HCT116 (cell line): ENCODE data around the gene ZDBF2. TPM values are rescaled to one million over a fixed set of nuclear protein-coding genes. Genes with fewer than 3 reads are reported as not detected.

Experiments used
- ATAC-seq: fragments of 200-7000 bp; cut with Tn5 transposase; 2 replicates; pipeline ENCODE4 v1.9.1; 2020; ENCODE audit warnings: mild to moderate bottlenecking, moderate library complexity
- BruUV-seq: library from RNA; stranded (reverse); fragments of 400-500 nt; replicated peaks from 2 replicates; lab custom pipeline; 2021; lab: Mats Ljungman, UMichigan
- CTCF ChIA-PET: fragments of 300-600 bp; sonication (Branson Sonifier 250); formaldehyde crosslinking; loops from one replicate; lab custom pipeline; 2021; ENCODE audit warnings: antibody characterized with exemption; lab: Charles Lee
- POLR2A ChIA-PET: fragments of 300-600, 350-600 bp; sonication (Branson Sonifier 250); formaldehyde crosslinking; loops from one replicate; lab custom pipeline; 2021; ENCODE audit warnings: antibody characterized with exemption; lab: Charles Lee
- RAD21 ChIA-PET, 2 experiments: fragments of 300-600 bp; sonication (Branson Sonifier 250); formaldehyde crosslinking; loops; one replicate each; lab custom pipeline; 2023; ENCODE audit warnings: low total read pairs in 2 of 2; ENCODE audit not compliant: uncharacterized antibody in 2 of 2, unreplicated experiment in 2 of 2, low non-redundant PET in 1 of 2; lab: Charles Lee
- DNase-seq: peaks from one replicate; pipeline ENCODE4 v3.0.0-alpha.2; 2010; ENCODE audit warnings: low read depth, low spot score
- H2AFZ ChIP-seq: fragments of 200-600 bp; shearing (Covaris generic), sonication (generic); 2 replicates; pipeline ENCODE4 v1.6.1; 2017; ENCODE audit warnings: low read depth, mixed run types, mixed read lengths, antibody characterized with exemption, low read length; ENCODE audit not compliant: poor library complexity, severe bottlenecking
- H3K27ac ChIP-seq: 2 replicates; pipeline ENCODE4 v1.5.1; 2012; ENCODE audit warnings: low read depth, low read length
- H3K27me3 ChIP-seq: fragments of 200-600 bp; sonication (generic); 2 replicates; pipeline ENCODE4 v1.6.1; 2016; ENCODE audit warnings: mixed run types, low read length, mixed read lengths; ENCODE audit not compliant: insufficient read depth
- H3K36me3 ChIP-seq, 2 experiments: fragments of 200-500 bp in 1 of 2; fragments of 200-600 bp in 1 of 2; sonication (Bioruptor generic) in 1 of 2; sonication (generic) in 1 of 2; 2 replicates each; pipeline versions ENCODE4 v1.5.1 to v1.6.1; 2014 to 2016; ENCODE audit warnings: low read length in 2 of 2, inconsistent platforms in 1 of 2, mixed read lengths in 1 of 2, mixed run types in 1 of 2; ENCODE audit not compliant: insufficient read depth in 2 of 2, control insufficient read depth in 1 of 2
- H3K4me1 ChIP-seq, 2 experiments: fragments of 200-600 bp in 1 of 2; sonication (generic) in 1 of 2; 2 replicates each; pipeline versions ENCODE4 v1.5.1 to v1.6.1; 2012 to 2017; ENCODE audit warnings: low read length in 2 of 2, inconsistent platforms in 1 of 2, mild to moderate bottlenecking in 1 of 2, mixed read lengths in 1 of 2, mixed run types in 1 of 2, moderate library complexity in 1 of 2; ENCODE audit not compliant: insufficient read depth in 2 of 2, control insufficient read depth in 1 of 2
- H3K4me2 ChIP-seq: fragments of 200-600 bp; sonication (generic); 2 replicates; pipeline ENCODE4 v1.6.1; 2017; ENCODE audit warnings: mixed run types, low read length, mixed read lengths
- H3K4me3 ChIP-seq, 2 experiments: fragments of 200-600 bp in 1 of 2; sonication (generic) in 1 of 2; replicated peaks in 1 of 2; 2 replicates each; pipeline ENCODE4 v1.5.1; 2011 to 2016; ENCODE audit warnings: low read length in 2 of 2, control low read depth in 1 of 2, low read depth in 1 of 2, mild to moderate bottlenecking in 1 of 2, mixed read lengths in 1 of 2, mixed run types in 1 of 2
- H3K79me2 ChIP-seq: fragments of 200-600 bp; sonication (generic); 2 replicates; pipeline ENCODE4 v1.6.1; 2017; ENCODE audit warnings: mild to moderate bottlenecking, mixed run types, low read length, moderate library complexity, mixed read lengths; ENCODE audit not compliant: insufficient read depth
- H3K9ac ChIP-seq: fragments of 200-600 bp; sonication (generic); 2 replicates; pipeline ENCODE4 v1.6.1; 2016; ENCODE audit warnings: low read length, mixed read lengths
- H3K9me2 ChIP-seq: fragments of 200-600 bp; sonication (generic), shearing (Covaris generic); 2 replicates; pipeline ENCODE4 v1.6.1; 2017; ENCODE audit warnings: mixed run types, mild to moderate bottlenecking, moderate library complexity; ENCODE audit not compliant: insufficient read depth
- H3K9me3 ChIP-seq, 2 experiments: fragments of 200-500 bp in 1 of 2; fragments of 200-600 bp in 1 of 2; sonication (Bioruptor generic) in 1 of 2; sonication (generic) in 1 of 2; 2 replicates each; pipeline ENCODE4 v1.6.1; 2014 to 2017; ENCODE audit warnings: low read length in 2 of 2, mixed read lengths in 2 of 2, inconsistent platforms in 1 of 2, low read depth in 1 of 2, mild to moderate bottlenecking in 1 of 2, mixed run types in 1 of 2, moderate library complexity in 1 of 2; ENCODE audit not compliant: control insufficient read depth in 1 of 2, insufficient read depth in 1 of 2
- H4K20me1 ChIP-seq: fragments of 200-600 bp; sonication (generic), shearing (Covaris generic); 2 replicates; pipeline ENCODE4 v1.6.1; 2017; ENCODE audit warnings: mixed run types, mild to moderate bottlenecking, moderate library complexity; ENCODE audit not compliant: insufficient read depth
- ATF3 ChIP-seq: IDR thresholded peaks from 2 replicates; pipeline ENCODE4 v1.6.1; 2012
- CBX3 ChIP-seq: IDR thresholded peaks from 2 replicates; pipeline ENCODE4 v1.6.1; 2012; ENCODE audit warnings: low read depth
- EGR1 ChIP-seq: IDR thresholded peaks from 2 replicates; pipeline ENCODE4 v1.6.1; 2012; ENCODE audit warnings: low read depth
- EZH2phosphoT487 ChIP-seq: fragments of 200-600 bp; IDR thresholded peaks from 2 replicates; pipeline ENCODE4 v1.6.1; 2018; ENCODE audit warnings: antibody characterized with exemption, borderline replicate concordance
- FOSL1 ChIP-seq: IDR thresholded peaks from 2 replicates; pipeline ENCODE4 v1.6.1; 2012; ENCODE audit warnings: low read depth
- JUND ChIP-seq: IDR thresholded peaks from 2 replicates; pipeline ENCODE4 v1.6.1; 2012
- POLR2AphosphoS5 ChIP-seq: IDR thresholded peaks from 2 replicates; pipeline ENCODE4 v1.6.1; 2011; ENCODE audit warnings: mild to moderate bottlenecking, low read depth, low read length, moderate library complexity
- RAD21 ChIP-seq: IDR thresholded peaks from 2 replicates; pipeline ENCODE4 v1.6.1; 2012; ENCODE audit warnings: low read depth, mild to moderate bottlenecking
- SIN3A ChIP-seq: IDR thresholded peaks from 2 replicates; pipeline ENCODE4 v1.6.1; 2012; ENCODE audit warnings: low read depth
- SP1 ChIP-seq: IDR thresholded peaks from 2 replicates; pipeline ENCODE4 v1.6.1; 2012; ENCODE audit warnings: low read depth
- YY1 ChIP-seq: IDR thresholded peaks from 2 replicates; pipeline ENCODE4 v1.6.1; 2011; ENCODE audit warnings: low read length, low read depth, moderate library complexity, mild to moderate bottlenecking; ENCODE audit not compliant: insufficient replicate concordance; ENCODE audit errors: extremely low read depth
- ZBTB33 ChIP-seq: IDR thresholded peaks from 2 replicates; pipeline ENCODE4 v1.6.1; 2011; ENCODE audit warnings: mild to moderate bottlenecking, low read length, moderate library complexity; ENCODE audit not compliant: insufficient replicate concordance; ENCODE audit errors: extremely low read depth
- intact Hi-C: fragments of 100-400 bp; cut with micrococcal nuclease; formaldehyde crosslinking; loops from 2 replicates; pipeline ENCODE4 v1.10.0; 2022
- total RNA-seq: library from RNA; stranded (reverse); gene quantifications from one replicate; pipeline ENCODE4 v1.2.1, GENCODE V29; 2021; ENCODE audit not compliant: unreplicated experiment
- TF ChIP-seq, protein P1 (sequence below): IDR thresholded peaks from 2 replicates; pipeline ENCODE4 v1.6.1; 2012; ENCODE audit warnings: low read depth

The ZDBF2 gene
- total RNA-seq, 1 experiment from 2014 or later: 9.2 TPM

DNA sequence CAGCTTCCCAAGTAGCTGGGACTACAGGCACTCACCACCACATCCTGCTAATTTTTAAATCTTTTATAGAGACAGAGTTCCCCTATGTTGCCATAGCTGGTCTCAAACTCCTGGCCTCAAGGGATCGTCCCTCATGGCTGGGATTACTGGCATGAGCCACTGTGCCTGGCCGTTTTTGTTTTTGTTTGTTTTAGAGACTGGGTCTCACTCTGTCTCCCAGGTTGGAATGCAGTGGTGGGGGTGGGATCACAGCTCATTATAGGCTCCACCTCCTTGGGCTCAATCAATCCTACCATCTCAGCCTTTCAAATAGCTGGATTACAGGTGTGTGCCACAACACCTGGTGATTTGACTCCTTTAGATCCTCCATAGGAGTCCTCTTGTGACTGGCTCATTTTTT, 19.5 kb upstream of the ZDBF2 start:
- DNase-seq (no peak), ATAC-seq (no peak)
- Histone ChIP-seq H2AFZ (no peak overlapping the region), H3K27ac (no peak overlapping the region), H3K27me3 (no peaks in the 10 kb centered on the region), H3K9ac (no peak overlapping the region), H3K9me3 (no peaks in the 10 kb centered on the region), H3K36me3 (no peaks in the 10 kb centered on the region), H3K4me3 (no peak overlapping the region), H3K4me2 (no peak overlapping the region), H3K4me1 (no peaks in the 10 kb centered on the region), H3K79me2 (no peaks in the 10 kb centered on the region), H4K20me1 (no peaks in the 10 kb centered on the region), H3K9me2 (no peaks in the 10 kb centered on the region)
- RAD21 ChIA-PET: no interaction called here
- intact Hi-C loops: no loop called here
- BruUV-seq: no TSS peak
- POLR2A ChIA-PET: interaction anchor here (0.6 kb wide), 1 partner anchor 31 kb away, joined by 3 read pairs; no protein-coding TSS in a partner anchor
- no peak for TF ChIP-seq JUND
- TF ChIP-seq POLR2AphosphoS5: no peak
- no peak for TF ChIP-seq ZBTB33
- no peak for TF ChIP-seq EGR1
- TF ChIP-seq, protein P1, sequence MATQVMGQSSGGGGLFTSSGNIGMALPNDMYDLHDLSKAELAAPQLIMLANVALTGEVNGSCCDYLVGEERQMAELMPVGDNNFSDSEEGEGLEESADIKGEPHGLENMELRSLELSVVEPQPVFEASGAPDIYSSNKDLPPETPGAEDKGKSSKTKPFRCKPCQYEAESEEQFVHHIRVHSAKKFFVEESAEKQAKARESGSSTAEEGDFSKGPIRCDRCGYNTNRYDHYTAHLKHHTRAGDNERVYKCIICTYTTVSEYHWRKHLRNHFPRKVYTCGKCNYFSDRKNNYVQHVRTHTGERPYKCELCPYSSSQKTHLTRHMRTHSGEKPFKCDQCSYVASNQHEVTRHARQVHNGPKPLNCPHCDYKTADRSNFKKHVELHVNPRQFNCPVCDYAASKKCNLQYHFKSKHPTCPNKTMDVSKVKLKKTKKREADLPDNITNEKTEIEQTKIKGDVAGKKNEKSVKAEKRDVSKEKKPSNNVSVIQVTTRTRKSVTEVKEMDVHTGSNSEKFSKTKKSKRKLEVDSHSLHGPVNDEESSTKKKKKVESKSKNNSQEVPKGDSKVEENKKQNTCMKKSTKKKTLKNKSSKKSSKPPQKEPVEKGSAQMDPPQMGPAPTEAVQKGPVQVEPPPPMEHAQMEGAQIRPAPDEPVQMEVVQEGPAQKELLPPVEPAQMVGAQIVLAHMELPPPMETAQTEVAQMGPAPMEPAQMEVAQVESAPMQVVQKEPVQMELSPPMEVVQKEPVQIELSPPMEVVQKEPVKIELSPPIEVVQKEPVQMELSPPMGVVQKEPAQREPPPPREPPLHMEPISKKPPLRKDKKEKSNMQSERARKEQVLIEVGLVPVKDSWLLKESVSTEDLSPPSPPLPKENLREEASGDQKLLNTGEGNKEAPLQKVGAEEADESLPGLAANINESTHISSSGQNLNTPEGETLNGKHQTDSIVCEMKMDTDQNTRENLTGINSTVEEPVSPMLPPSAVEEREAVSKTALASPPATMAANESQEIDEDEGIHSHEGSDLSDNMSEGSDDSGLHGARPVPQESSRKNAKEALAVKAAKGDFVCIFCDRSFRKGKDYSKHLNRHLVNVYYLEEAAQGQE: no peak
- no peak for TF ChIP-seq SIN3A
- no peak for TF ChIP-seq EZH2phosphoT487
- no peak for TF ChIP-seq SP1
- TF ChIP-seq FOSL1: no peak
- TF ChIP-seq ATF3: no peak
- TF ChIP-seq YY1: no peak
- no peak for TF ChIP-seq CBX3
- no peak for TF ChIP-seq RAD21
- CTCF ChIA-PET: no interaction called here
